LNCaP clone FGC (cell line): ENCODE measurements around the gene C17orf67.

Experiments
- DNase-seq: peaks from one replicate; pipeline ENCODE4 v3.0.0-alpha.2; 2011; ENCODE audit warnings: low read depth
- H3K4me3 ChIP-seq: 2 replicates; pipeline ENCODE4 v1.5.1; 2011; ENCODE audit warnings: mild to moderate bottlenecking, low read depth, low read length, control low read depth
- CTCF ChIP-seq: IDR thresholded peaks from 2 replicates; pipeline ENCODE4 v1.5.1; 2012; ENCODE audit warnings: mild to moderate bottlenecking; ENCODE audit not compliant: control insufficient read depth, insufficient read depth; ENCODE audit errors: extremely low read depth

Gene C17orf67

GRCh38 chr17:56803071-56803470 lies 30.6 kb downstream of the C17orf67 start:
- no peak for TF ChIP-seq CTCF
- no peak overlapping the region for H3K4me3 ChIP-seq
- DNase-seq: no peak

GRCh38 chr17:56801459-56802178 lies 32.1 kb downstream of the C17orf67 start:
- no peak for TF ChIP-seq CTCF
- DNase-seq: no peak
- no peak overlapping the region for H3K4me3 ChIP-seq

GRCh38 chr17:56798916-56799315 lies 34.8 kb downstream of the C17orf67 start:
- no peak for DNase-seq
- no peak overlapping the region for H3K4me3 ChIP-seq
- TF ChIP-seq CTCF: no peak

GRCh38 chr17:56796536-56796935 lies 37.2 kb downstream of the C17orf67 start:
- DNase-seq: no peak
- no peak for TF ChIP-seq CTCF
- no peak overlapping the region for H3K4me3 ChIP-seq

GRCh38 chr17:56795221-56795865 lies 38.4 kb downstream of the C17orf67 start:
- TF ChIP-seq CTCF: no peak
- H3K4me3 ChIP-seq: no peak overlapping the region
- no peak for DNase-seq

- DNase-seq: no peak
These were observed 39.8 kb downstream of the C17orf67 start for GRCh38 chr17:56793957-56794356.

More at GRCh38 chr17:56793957-56794356, 39.8 kb downstream of the C17orf67 start:
- no peak for TF ChIP-seq CTCF
- no peak overlapping the region for H3K4me3 ChIP-seq
